ENCODE data around the gene GCSAM.

Gene GCSAM

GRCh38 chr3:112131111-112131510, 1.9 kb downstream of the GCSAM start:
- DNase-seq (ENCODE audit: low read depth) = peak; percentile 51
- H3K4me3 ChIP-seq (ENCODE audit: low read depth, low read length) = peak overlapping the region; percentile 90
- no peak for TF ChIP-seq CTCF (IDR thresholded peaks at IDR 0.05; ENCODE audit: insufficient read depth, low read depth, low read length, missing control alignments)

- H3K4me3 ChIP-seq (ENCODE audit: low read depth, low read length) = peak overlapping the region; percentile 90
- no peak for TF ChIP-seq CTCF (IDR thresholded peaks at IDR 0.05; ENCODE audit: insufficient read depth, low read depth, low read length, missing control alignments)
- peak; percentile 51 for DNase-seq (ENCODE audit: low read depth)
Observed at GRCh38 chr3:112130638-112130993, 2.4 kb downstream of the GCSAM start.

- no peak for TF ChIP-seq CTCF (IDR thresholded peaks at IDR 0.05; ENCODE audit: insufficient read depth, low read depth, low read length, missing control alignments)
- H3K4me3 ChIP-seq (ENCODE audit: low read depth, low read length) = peak overlapping the region; percentile 90
- DNase-seq (ENCODE audit: low read depth) = peak; percentile 55
Observed at GRCh38 chr3:112129925-112130637, 3.0 kb downstream of the GCSAM start.

- DNase-seq (ENCODE audit: low read depth) = peak; percentile 89
- TF ChIP-seq CTCF (IDR thresholded peaks at IDR 0.05; ENCODE audit: insufficient read depth, low read depth, low read length, missing control alignments) = no peak
Observed at GRCh38 chr3:112128843-112129727, 4.0 kb downstream of the GCSAM start.

GRCh38 chr3:112127522-112128494, 5.2 kb downstream of the GCSAM start:
- H3K4me3 ChIP-seq (ENCODE audit: low read depth, low read length) = peak overlapping the region; percentile 90
- TF ChIP-seq CTCF (IDR thresholded peaks at IDR 0.05; ENCODE audit: insufficient read depth, low read depth, low read length, missing control alignments) = no peak
- DNase-seq (ENCODE audit: low read depth) = peak; percentile 77

More at GRCh38 chr3:112128843-112129727, 4.0 kb downstream of the GCSAM start:
- H3K4me3 ChIP-seq (ENCODE audit: low read depth, low read length) = peak overlapping the region; percentile 90

- no peak for TF ChIP-seq CTCF (IDR thresholded peaks at IDR 0.05; ENCODE audit: insufficient read depth, low read depth, low read length, missing control alignments)
- H3K4me3 ChIP-seq (ENCODE audit: low read depth, low read length) = peak overlapping the region; percentile 90
- DNase-seq (ENCODE audit: low read depth) = no peak
Observed at GRCh38 chr3:112126511-112126911, 6.5 kb downstream of the GCSAM start.

All from GM12865 (cell line).